HG03565 (cell line): Measurements from ENCODE around the gene PCSK1N.
"Not testable (repeated sequence)": the region's sequence is repeated elsewhere in the genome, so short reads cannot be mapped to it uniquely, and the experiment has no call there.

Source experiments
- ATAC-seq: cut with Tn5 transposase; IDR thresholded peaks from one replicate; pipeline ENCODE4 v1.9.1; 2021; ENCODE audit warnings: mild to moderate bottlenecking, moderate library complexity; ENCODE audit not compliant: unreplicated experiment

Gene PCSK1N, protein sequence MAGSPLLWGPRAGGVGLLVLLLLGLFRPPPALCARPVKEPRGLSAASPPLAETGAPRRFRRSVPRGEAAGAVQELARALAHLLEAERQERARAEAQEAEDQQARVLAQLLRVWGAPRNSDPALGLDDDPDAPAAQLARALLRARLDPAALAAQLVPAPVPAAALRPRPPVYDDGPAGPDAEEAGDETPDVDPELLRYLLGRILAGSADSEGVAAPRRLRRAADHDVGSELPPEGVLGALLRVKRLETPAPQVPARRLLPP

DNA sequence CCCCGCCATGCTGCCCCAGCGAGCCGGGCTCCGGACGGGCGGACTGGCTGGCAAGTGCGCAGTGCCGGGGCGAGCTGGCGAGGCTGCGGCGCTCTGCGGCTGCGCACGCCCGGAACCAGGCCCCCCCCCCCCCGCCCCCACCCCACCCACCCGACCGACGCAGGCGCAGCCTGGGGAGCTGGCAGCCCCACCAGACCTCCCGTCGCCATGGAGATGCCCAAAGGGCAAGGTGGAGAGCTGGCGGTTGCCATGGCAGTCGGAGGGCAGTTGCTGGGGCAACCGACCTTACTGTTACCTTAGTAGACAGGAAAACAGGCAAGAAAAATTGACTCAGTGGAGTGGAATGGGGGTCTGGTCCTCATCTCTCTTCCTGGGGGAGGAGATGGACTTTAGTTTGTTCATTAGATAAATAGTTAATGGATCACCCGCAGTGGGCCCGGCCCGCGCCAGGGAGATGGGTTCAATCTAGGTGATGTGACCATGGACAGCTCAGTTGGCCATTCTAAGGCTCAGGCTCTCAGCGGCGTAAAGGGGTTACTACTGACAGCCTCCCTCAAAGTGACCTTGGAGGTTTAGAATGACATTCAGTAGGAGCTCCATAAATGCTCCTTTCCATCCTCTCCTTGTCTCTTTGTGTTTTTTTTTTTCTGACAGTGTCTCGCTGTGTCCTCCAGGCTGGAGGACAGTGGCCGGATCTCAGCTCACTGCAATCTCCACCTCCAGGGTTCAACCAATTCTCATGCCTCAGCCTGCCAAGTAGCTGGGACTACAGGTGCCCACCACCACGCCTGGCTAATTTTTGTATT lies at the start of gene PCSK1N:
Gene PCSK1N (minus strand): TSS at position 87 of the 806 bp plus-strand sequence. CDS start 78 bp downstream, at position 9.
- no peak for ATAC-seq

DNA sequence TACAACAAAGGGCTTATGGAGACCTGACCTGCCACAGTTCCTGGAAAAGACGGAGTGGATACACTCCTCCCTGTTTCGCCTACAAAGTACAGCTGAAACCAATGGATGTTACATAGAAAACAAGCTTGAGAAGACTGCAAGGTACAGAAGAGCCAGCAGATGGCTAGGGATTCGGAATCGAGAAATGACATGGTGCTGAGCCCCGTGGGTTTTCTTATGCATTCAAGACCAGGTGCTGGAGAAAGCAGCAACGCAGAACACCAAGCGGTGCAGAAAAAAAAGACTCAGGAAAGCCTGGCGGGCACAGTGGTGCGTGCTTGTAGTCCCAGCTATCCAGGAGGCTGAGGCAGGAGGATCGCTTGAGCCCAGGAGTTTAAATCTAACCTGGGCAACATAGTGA lies 48.3 kb upstream of the PCSK1N start:
- ATAC-seq, result no peak

DNA sequence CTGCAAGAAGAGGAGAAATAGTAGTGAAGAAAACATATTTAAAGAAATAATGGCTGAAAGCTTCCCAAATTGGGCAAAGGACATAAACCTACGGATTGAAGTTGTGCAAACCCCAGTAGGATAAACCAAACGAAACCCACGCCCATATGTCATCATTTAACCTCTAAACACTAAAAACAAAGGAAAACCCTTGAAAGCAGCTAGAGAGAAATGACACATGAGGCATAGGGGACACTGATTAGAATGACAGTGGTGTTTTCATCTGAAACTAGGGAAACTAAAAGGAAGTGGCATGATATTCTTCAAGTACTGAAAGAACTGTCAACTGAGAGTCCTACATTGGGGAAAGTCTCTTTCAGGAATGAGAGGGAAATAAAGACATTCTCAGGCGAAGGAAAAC lies 41.5 kb upstream of the PCSK1N start:
- ATAC-seq, result not testable (repeated sequence)

DNA sequence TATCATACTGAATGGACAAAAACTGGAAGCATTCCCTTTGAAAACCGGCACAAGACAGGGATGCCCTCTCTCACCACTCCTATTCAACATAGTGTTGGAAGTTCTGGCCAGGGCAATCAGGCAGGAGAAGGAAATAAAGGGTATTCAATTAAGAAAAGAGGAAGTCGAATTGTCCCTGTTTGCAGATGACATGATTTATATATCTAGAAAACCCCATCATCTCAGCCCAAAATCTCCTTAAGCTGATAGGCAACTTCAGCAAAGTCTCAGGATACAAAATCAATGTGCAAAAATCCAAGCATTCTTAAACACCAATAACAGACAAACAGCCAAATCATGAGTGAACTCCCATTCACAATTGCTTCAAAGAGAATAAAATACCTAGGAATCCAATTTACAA lies 36.6 kb upstream of the PCSK1N start:
- ATAC-seq, result not testable (repeated sequence)

DNA sequence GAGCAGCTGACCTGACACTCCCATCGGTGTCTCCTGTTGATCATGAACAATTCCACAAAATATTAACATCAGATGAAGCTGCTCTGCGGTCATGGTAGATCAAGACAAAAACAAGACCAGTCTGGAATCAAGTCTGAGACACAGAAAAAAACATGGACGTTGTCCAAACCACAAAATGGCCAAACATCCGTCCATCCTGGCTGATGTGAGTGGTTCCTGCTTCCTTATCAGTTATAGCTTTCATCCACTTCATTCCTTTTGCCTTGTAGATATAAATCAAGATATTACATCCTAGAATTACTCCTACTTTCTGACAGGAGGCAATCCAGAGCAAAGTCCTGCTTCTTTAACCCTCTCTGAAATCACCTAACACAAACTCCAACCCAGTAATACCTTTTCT lies 28.8 kb upstream of the PCSK1N start:
- ATAC-seq, result no peak

DNA sequence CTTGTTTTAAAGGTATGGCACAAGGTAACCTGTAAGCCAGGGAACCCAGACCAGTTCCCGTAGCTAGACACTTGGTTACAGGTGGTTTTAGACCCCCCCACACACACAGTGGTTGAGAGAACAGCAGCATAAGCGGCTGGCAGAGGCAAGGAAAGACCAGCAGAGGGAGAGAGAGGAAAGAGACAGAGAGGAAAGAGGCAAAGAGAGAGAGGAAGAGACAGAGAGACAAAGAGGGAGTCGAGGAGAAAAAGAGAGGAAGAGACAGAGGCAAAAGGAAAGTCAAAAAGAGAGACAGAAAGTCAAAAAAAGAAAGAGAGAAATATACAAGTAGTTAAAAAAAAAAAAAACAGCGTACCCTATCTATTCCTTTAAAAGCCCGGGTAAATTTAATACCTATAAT lies 19.5 kb upstream of the PCSK1N start:
- no peak for ATAC-seq

DNA sequence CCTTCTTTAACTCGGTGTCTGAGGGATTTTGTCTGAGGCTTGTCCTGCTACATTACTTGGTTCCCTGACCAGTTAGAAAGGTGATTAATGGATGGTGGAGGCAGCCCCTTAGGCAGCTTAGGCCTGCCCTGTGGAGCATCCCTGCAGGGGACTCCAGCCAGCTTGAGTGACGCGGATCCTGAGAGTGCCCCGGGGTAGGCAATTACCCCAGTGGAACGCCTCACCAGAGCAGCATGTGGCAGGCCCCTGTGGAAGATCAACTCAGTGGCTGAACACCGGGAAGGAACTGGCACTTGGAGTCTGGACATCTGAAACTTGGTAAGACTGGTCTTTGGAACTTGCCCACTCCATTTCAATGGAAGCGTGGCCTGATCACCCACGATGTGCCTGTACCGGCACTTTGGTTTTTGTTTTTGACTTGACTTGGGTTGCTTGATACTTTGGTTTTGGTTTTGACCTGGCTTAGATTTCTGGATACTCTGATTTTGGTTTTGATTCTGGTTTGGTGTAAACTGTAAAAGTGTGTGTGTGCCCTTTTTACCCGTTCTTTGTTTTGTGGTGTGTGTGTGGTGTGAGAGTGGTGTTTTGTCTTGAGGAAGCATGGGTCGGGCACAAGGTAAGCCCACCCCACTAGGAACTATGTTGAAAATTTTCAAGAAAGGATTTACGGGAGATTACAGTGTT lies 18.9 kb upstream of the PCSK1N start:
- not testable (repeated sequence) for ATAC-seq

DNA sequence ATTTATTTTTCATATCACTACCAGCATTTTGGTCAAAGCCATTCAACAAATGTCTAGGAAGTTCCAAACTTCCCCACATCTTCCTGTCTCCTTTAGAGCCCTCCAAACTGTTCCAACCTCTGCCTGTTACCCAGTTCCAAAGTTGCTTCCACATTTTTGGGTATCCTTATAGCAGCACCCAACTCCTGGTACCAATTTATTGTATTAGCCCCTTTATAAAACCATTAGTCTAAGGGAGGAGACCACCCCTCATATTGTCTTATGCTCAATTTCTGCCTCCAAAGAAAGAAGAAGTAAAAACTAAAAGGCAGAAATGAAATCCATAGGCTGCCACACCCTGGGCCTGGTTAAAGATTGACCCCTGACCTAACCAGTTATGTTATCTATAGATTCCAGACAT lies 18.1 kb upstream of the PCSK1N start:
- ATAC-seq, result not testable (repeated sequence)

DNA sequence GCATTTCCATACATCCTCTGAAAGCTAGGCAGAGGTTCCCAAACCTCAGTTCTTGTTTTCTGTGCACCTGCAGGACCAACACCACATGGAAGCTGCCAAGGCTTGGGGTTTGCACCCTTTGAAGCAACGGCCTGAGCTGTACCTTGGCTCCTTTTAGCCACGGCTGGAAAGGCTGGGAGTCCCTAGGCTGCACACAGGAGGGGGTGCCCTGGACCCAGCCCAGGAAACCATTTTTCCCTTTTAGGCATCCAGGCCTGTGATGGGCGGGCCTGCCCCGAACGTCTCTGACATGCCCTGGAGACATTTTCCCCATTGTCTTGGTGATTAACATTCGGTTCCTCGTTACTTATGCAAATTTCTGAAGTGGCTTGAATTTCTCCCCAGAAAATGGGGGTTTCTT lies 17.4 kb upstream of the PCSK1N start:
- ATAC-seq, result no peak

DNA sequence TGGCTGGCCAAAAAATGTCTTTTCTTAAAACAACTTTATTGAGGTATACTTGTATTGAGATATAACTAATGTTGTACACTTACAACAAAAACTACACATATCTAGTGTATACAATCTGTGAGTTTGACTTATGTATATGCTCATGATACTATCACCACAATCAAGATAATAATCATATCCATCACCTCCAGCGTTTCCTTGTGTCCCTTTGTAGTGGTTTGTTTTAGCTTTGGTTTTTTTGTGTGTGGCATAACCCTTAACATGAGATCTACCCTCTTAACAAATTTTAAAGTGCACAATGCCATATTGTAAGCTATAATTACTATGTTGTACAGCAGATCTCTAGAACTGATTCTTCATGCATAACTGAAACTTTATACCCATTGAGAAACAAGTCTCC lies 13.4 kb upstream of the PCSK1N start:
- ATAC-seq, result no peak

DNA sequence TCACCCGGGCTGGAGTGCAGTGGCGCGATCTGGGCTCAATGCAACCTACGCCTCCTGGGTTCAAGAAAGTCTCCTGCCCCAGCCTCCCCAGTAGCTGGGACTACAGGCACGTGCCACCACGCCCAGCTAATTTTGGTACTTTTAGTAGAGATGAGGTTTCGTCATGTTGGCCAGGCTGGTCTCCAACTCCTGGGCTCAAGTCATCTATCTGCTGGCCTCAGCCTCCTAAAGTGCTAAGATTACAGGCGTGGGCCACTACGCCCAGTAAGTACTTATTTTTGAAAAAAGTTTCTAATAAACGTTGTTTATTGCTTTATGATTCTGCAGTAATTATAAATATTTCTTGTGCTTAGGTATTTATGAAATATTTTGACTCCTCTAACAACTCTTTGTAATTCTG lies 4.3 kb upstream of the PCSK1N start:
- no peak for ATAC-seq

DNA sequence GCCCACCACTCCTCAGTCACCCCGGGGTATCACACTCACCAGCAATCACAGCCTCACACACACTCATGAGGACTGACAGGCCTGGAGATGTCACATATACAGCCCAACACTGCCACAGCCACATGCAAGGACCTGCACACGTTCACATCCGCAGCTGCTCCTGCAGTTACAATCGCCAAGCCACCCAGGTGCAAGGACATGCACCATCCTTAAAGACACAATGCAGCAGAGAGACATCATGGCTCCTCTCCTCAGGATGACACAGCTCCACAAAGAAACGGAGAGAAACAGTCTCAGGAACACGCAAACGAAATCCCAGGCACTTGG lies 1.1 kb downstream of the PCSK1N start:
- ATAC-seq, result no peak

DNA sequence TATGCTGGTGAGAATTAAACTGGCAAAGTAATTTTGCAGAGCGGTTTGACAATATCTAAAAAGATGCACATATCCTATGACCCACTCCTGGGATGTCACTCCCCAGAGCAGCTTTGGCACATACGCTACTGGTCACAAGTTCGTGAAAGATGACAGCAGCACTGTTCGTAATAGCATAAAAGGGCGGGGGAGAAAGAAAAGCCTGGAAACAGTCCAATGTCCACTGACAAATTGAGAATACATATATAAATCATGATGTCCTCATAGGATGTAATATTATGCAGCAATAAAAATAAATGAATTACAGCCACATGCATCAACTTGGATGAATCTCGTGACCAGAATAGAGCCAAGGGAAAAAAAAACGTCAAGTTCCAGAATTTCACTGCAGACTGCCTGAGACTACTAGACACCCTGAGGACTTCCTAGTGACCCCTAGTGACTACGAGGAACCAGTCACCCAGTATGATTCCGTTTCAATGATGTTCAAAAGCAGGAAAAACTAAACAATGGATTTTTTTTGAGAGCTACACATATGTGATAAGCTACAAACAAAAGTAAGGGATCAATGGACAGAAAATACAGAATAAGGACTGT lies 1.8 kb downstream of the PCSK1N start:
- ATAC-seq, result no peak

DNA sequence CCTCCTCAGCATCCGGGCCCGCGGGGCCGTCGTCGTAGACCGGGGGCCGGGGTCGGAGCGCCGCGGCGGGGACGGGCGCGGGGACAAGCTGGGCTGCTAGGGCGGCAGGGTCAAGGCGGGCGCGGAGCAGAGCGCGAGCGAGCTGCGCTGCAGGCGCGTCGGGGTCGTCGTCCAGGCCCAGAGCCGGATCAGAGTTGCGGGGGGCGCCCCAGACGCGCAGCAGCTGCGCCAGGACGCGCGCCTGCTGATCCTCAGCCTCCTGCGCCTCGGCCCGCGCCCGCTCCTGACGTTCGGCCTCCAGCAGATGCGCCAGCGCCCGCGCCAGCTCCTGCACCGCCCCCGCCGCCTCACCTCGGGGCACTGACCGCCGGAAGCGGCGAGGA lies 3.5 kb downstream of the PCSK1N start:
- no peak for ATAC-seq

DNA sequence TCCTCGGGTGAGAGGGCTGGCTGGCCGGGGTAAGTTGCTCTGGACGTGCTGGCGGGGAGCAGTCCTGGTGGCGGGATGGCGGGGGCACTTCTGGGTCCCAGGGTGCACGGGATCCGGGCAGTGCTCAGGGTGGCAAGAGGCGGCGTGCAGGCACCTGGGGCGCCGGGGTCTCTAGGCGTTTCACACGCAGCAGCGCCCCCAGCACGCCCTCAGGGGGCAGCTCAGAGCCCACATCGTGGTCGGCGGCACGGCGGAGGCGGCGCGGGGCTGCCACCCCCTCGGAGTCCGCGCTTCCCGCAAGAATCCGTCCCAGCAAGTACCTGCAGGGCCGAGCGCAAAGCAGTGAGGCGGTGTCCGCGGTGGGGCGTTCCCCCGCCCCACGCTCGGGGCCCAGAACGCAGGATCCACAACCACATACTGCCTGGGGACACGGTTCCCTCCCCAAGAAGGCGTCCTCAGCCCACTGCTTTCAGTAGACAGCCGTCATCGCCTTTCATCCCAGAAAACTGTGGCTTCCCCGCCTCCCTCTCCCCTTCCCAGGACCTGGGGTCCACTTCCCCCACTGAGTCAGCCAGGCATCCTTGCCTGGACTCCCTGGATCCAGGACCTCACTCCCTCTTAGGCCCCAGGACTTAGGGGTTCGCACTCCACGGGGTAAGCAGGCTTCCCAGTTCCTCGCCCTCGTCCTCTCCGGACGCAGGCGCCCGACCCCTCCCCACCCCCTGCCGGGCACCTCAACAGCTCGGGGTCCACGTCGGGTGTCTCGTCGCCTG lies 4.1 kb downstream of the PCSK1N start:
- ATAC-seq, result no peak

DNA sequence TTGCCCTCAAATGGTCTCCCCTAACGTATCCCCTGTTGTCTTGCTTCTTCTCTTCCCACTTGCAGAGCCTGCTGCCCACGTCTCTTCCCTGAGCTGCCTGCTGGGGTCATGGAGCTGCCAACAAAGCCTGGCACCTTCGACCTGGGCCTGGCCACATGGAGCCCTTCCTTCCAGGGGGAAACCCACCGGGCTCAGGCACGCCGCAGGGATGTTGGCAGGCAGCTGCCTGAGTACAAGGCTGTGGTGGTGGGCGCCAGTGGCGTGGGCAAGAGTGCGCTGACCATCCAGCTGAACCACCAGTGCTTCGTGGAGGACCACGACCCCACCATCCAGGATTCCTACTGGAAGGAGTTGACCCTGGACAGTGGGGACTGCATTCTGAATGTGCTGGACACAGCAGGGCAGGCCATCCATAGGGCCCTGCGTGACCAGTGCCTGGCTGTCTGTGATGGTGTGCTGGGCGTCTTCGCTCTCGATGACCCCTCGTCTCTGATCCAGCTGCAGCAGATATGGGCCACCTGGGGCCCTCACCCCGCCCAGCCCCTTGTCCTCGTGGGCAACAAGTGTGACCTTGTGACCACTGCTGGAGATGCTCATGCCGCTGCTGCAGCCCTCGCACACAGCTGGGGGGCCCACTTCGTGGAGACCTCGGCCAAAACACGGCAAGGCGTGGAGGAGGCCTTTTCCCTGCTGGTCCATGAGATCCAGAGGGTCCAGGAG lies 6.2 kb downstream of the PCSK1N start:
- no peak for ATAC-seq

DNA sequence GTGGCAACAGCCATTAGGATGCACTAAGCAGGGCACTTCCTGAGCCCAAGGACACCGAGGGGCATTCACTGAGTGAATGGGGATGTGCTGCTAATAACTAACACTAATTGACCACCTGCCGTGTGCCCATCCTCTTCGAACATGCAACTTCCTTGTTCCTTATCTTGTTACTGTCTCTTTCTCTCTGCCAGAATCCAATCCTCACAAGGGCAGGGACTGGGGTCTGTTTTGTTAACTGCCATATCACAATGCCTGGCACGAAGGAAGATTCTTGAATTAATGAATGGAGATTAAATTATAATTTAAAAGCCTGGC lies 7.8 kb downstream of the PCSK1N start:
- ATAC-seq, result no peak

DNA sequence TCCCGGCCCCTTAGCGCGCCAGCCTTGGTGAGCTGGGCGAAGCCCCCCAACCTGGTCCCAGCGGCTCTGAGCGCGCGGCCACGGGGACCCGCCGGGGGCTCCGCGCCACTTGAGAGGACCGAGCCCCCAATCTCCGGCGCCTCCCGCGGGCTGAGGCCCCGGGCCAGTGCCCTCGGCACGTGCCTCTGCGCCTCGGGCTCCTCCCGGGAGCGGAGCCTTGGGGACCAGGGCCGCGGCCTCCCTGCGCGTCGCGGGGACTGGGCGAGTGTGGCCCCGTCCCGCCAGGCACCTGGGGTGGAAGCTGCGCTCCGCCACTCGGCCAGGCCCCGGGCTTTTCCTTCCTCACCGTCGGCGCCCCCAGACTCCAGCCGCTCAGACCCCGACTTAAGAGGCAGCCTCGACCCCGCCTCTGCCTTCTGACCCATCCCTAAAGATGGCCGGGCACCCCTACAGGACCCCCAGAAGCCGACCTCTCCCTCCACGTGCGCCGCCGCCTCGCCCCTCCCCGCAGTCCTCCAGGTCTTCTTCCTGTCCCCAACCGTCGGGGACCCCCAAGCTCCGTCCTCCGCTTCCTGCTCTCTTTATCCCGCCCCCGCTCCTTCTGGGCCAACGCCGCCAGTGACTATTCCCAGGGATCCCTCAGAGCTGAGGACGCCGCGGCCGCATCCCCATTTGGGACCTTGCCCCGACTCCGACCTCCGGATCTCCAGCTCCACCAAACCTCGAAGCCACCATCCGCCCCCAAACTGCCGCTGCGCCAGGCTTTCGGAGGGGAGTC lies 8.3 kb downstream of the PCSK1N start:
- ATAC-seq, result no peak

DNA sequence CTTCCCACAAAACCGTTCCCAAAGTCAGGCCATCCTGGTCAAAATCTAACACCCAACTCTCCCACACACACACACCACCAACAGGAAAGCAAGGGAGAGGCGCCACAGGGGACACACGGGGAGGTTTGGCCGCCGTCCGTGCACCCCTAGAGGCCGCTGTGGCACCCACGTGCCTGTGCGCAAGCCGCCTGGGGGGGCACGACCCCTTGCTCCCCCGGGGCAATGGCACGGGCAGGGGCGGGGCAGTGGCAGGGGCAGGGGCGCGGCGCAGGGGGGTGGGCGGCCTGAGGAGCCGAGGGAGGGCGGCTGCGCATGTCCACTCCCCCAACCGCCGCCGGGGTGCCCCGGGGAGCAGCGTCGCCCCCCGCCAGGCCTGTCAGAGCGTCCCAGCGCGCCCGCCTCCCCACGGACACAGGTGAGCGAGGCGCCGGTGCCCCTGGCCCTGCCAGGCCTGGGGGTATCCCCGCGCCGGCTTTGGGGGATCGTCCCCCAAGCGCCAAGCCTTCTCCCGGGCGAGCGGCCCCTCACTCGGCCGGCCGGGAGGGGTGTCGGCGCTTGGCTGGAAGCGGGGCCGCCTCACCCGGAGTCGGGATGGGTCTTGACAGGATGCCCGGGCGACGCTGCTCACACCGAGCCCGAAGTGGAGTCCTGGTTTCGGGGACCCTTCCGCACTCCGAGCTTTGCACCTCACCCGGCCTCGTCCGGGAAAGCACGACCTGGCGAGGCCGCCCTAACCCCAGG lies 9.1 kb downstream of the PCSK1N start, which contains the start of gene ERAS:
Gene ERAS (plus strand): TSS at position 379 of the 741 bp plus-strand sequence. CDS start 2,611 bp downstream, outside the sequence.
- ATAC-seq, result no peak
